ENCODE data around the gene COG2. TPM values are rescaled to one million over a fixed set of nuclear protein-coding genes. Genes with fewer than 3 reads are reported as not detected.

The COG2 gene
- total and polyA plus RNA-seq, 2 of the 8 experiments (the other 6 are each of a cell fraction or from before 2014, with no cell fraction given), result 10.3 to 36.7 TPM

DNA sequence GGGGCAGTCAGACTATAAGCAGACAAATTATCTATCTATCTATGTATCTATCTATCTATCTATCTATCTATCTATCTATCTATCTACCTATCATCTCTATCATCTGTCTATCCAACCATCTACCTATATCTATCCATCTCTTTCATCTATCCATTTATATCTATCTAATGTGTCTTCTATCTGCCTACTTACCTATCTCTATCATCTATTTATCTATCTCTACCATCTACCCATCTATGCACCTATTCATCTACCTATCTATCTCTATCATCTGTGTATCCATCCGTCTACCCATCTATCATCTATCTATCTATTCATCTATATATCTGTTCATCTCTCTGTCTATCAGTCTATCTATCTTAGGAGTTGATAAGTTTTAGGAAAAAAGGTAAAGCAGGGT, 10.8 kb upstream of the COG2 start (continued):
- TF ChIP-seq, protein P1, sequence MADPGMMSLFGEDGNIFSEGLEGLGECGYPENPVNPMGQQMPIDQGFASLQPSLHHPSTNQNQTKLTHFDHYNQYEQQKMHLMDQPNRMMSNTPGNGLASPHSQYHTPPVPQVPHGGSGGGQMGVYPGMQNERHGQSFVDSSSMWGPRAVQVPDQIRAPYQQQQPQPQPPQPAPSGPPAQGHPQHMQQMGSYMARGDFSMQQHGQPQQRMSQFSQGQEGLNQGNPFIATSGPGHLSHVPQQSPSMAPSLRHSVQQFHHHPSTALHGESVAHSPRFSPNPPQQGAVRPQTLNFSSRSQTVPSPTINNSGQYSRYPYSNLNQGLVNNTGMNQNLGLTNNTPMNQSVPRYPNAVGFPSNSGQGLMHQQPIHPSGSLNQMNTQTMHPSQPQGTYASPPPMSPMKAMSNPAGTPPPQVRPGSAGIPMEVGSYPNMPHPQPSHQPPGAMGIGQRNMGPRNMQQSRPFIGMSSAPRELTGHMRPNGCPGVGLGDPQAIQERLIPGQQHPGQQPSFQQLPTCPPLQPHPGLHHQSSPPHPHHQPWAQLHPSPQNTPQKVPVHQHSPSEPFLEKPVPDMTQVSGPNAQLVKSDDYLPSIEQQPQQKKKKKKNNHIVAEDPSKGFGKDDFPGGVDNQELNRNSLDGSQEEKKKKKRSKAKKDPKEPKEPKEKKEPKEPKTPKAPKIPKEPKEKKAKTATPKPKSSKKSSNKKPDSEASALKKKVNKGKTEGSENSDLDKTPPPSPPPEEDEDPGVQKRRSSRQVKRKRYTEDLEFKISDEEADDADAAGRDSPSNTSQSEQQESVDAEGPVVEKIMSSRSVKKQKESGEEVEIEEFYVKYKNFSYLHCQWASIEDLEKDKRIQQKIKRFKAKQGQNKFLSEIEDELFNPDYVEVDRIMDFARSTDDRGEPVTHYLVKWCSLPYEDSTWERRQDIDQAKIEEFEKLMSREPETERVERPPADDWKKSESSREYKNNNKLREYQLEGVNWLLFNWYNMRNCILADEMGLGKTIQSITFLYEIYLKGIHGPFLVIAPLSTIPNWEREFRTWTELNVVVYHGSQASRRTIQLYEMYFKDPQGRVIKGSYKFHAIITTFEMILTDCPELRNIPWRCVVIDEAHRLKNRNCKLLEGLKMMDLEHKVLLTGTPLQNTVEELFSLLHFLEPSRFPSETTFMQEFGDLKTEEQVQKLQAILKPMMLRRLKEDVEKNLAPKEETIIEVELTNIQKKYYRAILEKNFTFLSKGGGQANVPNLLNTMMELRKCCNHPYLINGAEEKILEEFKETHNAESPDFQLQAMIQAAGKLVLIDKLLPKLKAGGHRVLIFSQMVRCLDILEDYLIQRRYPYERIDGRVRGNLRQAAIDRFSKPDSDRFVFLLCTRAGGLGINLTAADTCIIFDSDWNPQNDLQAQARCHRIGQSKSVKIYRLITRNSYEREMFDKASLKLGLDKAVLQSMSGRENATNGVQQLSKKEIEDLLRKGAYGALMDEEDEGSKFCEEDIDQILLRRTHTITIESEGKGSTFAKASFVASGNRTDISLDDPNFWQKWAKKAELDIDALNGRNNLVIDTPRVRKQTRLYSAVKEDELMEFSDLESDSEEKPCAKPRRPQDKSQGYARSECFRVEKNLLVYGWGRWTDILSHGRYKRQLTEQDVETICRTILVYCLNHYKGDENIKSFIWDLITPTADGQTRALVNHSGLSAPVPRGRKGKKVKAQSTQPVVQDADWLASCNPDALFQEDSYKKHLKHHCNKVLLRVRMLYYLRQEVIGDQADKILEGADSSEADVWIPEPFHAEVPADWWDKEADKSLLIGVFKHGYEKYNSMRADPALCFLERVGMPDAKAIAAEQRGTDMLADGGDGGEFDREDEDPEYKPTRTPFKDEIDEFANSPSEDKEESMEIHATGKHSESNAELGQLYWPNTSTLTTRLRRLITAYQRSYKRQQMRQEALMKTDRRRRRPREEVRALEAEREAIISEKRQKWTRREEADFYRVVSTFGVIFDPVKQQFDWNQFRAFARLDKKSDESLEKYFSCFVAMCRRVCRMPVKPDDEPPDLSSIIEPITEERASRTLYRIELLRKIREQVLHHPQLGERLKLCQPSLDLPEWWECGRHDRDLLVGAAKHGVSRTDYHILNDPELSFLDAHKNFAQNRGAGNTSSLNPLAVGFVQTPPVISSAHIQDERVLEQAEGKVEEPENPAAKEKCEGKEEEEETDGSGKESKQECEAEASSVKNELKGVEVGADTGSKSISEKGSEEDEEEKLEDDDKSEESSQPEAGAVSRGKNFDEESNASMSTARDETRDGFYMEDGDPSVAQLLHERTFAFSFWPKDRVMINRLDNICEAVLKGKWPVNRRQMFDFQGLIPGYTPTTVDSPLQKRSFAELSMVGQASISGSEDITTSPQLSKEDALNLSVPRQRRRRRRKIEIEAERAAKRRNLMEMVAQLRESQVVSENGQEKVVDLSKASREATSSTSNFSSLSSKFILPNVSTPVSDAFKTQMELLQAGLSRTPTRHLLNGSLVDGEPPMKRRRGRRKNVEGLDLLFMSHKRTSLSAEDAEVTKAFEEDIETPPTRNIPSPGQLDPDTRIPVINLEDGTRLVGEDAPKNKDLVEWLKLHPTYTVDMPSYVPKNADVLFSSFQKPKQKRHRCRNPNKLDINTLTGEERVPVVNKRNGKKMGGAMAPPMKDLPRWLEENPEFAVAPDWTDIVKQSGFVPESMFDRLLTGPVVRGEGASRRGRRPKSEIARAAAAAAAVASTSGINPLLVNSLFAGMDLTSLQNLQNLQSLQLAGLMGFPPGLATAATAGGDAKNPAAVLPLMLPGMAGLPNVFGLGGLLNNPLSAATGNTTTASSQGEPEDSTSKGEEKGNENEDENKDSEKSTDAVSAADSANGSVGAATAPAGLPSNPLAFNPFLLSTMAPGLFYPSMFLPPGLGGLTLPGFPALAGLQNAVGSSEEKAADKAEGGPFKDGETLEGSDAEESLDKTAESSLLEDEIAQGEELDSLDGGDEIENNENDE (IDR thresholded peaks at IDR 0.05; ENCODE audit: insufficient replicate concordance, low read length), result no peak
- TF ChIP-seq, protein P2, sequence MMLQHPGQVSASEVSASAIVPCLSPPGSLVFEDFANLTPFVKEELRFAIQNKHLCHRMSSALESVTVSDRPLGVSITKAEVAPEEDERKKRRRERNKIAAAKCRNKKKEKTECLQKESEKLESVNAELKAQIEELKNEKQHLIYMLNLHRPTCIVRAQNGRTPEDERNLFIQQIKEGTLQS (IDR thresholded peaks at IDR 0.05; ENCODE audit: insufficient read depth, low read depth, low read length), result no peak
- no peak for TF ChIP-seq CHD1 (IDR thresholded peaks at IDR 0.05; ENCODE audit: low read depth, low read length)
- TF ChIP-seq FOSL1 (IDR thresholded peaks at IDR 0.05; ENCODE audit: insufficient read depth, low read depth, low read length), result no peak

All from H1 (cell line).